Naive B cell (primary cell): ENCODE results near the gene THSD4. TPM values are rescaled to one million over a fixed set of nuclear protein-coding genes. Genes with fewer than 3 reads are reported as not detected.

Source experiments
- ATAC-seq, 2 donors: fragments of 150-1000 bp; cut with Tn5 transposase; 2 replicates each; pipeline ENCODE4 v1.10.0; 2021; ENCODE audit warnings: low read depth in 2 of 2, mild to moderate bottlenecking in 2 of 2, moderate library complexity in 2 of 2
- DNase-seq: peaks from one replicate; pipeline ENCODE4 v3.0.0; 2022
- H3K27ac Mint-ChIP-seq, 6 donors: one replicate each; pipeline ENCODE4 v1.8.0; 2020 to 2022; ENCODE audit warnings: mild to moderate bottlenecking in 6 of 6, mixed read lengths in 6 of 6, moderate library complexity in 5 of 6, inconsistent platforms in 2 of 6
- H3K27me3 Mint-ChIP-seq, 3 donors: one replicate each; pipeline ENCODE4 v1.8.0; 2021 to 2022; ENCODE audit warnings: mixed read lengths in 3 of 3, mild to moderate bottlenecking in 1 of 3
- H3K36me3 Mint-ChIP-seq, 2 donors: one replicate each; pipeline ENCODE4 v1.8.0; 2020 to 2022; ENCODE audit warnings: mixed read lengths in 2 of 2, inconsistent platforms in 1 of 2, mild to moderate bottlenecking in 1 of 2
- H3K4me1 Mint-ChIP-seq, 3 donors: one replicate each; pipeline ENCODE4 v1.8.0; 2020 to 2022; ENCODE audit warnings: mixed read lengths in 3 of 3, inconsistent platforms in 1 of 3, mild to moderate bottlenecking in 1 of 3, moderate library complexity in 1 of 3
- H3K4me3 Mint-ChIP-seq, 8 donors: one replicate each; pipeline ENCODE4 v1.8.0; 2020 to 2022; ENCODE audit warnings: mild to moderate bottlenecking in 8 of 8, mixed read lengths in 8 of 8, moderate library complexity in 8 of 8, inconsistent platforms in 2 of 8
- H3K9me3 Mint-ChIP-seq, 7 donors: one replicate each; pipeline ENCODE4 v1.8.0; 2020 to 2022; ENCODE audit warnings: mixed read lengths in 7 of 7, mild to moderate bottlenecking in 5 of 7, inconsistent platforms in 2 of 7, moderate library complexity in 1 of 7
- polyA plus RNA-seq, 6 donors: library from polyadenylated mRNA; unstranded; fragments of 300-500 nt; fragmentation: Illumina TruSeq; gene quantifications; one replicate each; pipeline ENCODE4 v1.2.3, GENCODE V29; 2021; ENCODE audit warnings: low read depth in 6 of 6

Gene THSD4
- polyA plus RNA-seq, 6 donors from 2014 or later: not detected

- peaks cover 33 to 36% (median 34%) of the 10 kb centered on the region in 3 donors for H3K27me3 Mint-ChIP-seq
- H3K36me3 Mint-ChIP-seq: no peaks in the 10 kb centered on the region
- H3K9me3 Mint-ChIP-seq: peaks cover 0 to 17% (median 4%) of the 10 kb centered on the region in 7 donors
- no peak for DNase-seq
- ATAC-seq: no peak
- H3K4me1 Mint-ChIP-seq: no peaks in the 10 kb centered on the region
- no peak overlapping the region for H3K4me3 Mint-ChIP-seq
- no peak overlapping the region for H3K27ac Mint-ChIP-seq
These were observed 259.5 kb downstream of the THSD4 start for GRCh38 chr15:71374607-71375352.

- no peak overlapping the region for H3K27ac Mint-ChIP-seq
- DNase-seq (no peak), ATAC-seq (no peak)
- peaks cover 26 to 36% (median 27%) of the 10 kb centered on the region in 3 donors for H3K27me3 Mint-ChIP-seq
- H3K4me3 Mint-ChIP-seq: no peak overlapping the region
- no peaks in the 10 kb centered on the region for H3K36me3 Mint-ChIP-seq
- peaks cover 0 to 11% (median 3%) of the 10 kb centered on the region in 7 donors for H3K9me3 Mint-ChIP-seq
- H3K4me1 Mint-ChIP-seq: no peaks in the 10 kb centered on the region
These were observed 260.7 kb downstream of the THSD4 start for GRCh38 chr15:71375934-71376333.

DNA sequence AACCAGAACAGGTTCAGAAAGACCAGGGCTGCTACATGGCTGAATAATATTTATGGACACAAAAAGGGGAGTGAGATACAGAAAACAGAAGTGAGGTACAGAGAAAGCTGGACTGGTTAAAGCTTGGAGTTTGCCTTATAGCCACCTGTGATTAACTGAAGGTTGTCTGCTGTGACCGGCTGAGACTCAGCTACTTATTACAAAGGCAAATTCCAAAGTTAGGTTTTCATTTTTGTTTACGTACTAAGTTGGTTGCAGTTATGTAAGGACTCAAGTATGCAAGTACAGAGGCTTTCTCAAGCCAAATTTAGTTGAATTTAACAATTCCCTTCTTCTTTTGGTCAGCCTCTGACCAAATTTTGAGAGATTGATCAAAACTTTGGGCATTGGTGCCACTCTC, 264.6 kb downstream of the THSD4 start:
- no peak overlapping the region for H3K4me3 Mint-ChIP-seq
- ATAC-seq (no peak), DNase-seq (no peak)
- H3K27ac Mint-ChIP-seq: no peak overlapping the region
- no peaks in the 10 kb centered on the region for H3K4me1 Mint-ChIP-seq
- peaks cover 0 to 11% (median 3%) of the 10 kb centered on the region in 7 donors for H3K9me3 Mint-ChIP-seq
- no peaks in the 10 kb centered on the region for H3K36me3 Mint-ChIP-seq
- H3K27me3 Mint-ChIP-seq: peaks cover 17 to 28% (median 25%) of the 10 kb centered on the region in 3 donors

DNA sequence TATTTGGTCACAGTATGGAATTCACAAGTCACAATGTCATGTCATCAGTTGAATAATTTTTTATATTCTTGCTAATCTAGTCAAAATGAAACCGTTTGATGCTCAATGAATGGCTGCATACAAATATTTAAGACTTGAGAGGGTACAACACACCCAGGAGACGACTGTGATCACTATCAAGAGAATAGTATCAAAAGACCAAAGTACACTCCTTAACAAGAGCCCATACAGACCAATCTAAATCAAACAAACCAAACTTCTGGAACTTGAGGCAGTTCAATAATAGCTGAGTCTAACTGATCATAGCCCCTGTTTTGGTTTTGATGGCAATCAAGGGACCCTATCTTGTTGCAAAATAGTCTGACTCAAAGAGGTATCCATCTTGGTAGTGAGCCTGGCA, 265.1 kb downstream of the THSD4 start:
- peaks cover 0 to 11% (median 3%) of the 10 kb centered on the region in 7 donors for H3K9me3 Mint-ChIP-seq
- H3K36me3 Mint-ChIP-seq: no peaks in the 10 kb centered on the region
- ATAC-seq (no peak), DNase-seq (no peak)
- H3K4me1 Mint-ChIP-seq: no peaks in the 10 kb centered on the region
- H3K27me3 Mint-ChIP-seq: peaks cover 21 to 25% (median 22%) of the 10 kb centered on the region in 3 donors
- no peak overlapping the region for H3K4me3 Mint-ChIP-seq
- no peak overlapping the region for H3K27ac Mint-ChIP-seq

DNA sequence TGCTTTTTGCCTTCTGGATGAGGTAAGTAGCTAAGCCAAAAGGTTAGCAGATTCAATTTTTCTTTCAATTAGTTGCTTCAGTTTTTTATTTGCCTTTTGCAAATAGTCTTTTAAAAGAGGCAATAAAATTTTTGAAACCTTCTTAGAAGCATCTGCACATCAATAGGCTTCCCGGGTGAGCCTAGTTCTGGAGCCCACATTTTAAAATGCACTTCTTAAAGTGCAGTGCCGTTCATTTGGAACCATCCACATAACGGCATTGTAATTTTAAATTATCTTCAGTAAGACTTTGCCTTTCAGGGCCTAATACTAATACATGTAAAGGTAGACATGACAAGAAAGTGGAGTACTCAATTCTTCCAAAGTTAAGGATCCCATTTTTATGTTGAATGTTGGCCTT, 269.2 kb downstream of the THSD4 start:
- ATAC-seq: no peak
- Mint-ChIP-seq H3K36me3 (no peaks in the 10 kb centered on the region), H3K4me1 (no peaks in the 10 kb centered on the region), H3K4me3 (no peak overlapping the region), H3K9me3 (peaks cover 4 to 13% (median 6%) of the 10 kb centered on the region in 7 donors), H3K27me3 (peaks cover 24 to 25% (median 25%) of the 10 kb centered on the region in 3 donors), H3K27ac (no peak overlapping the region)
- DNase-seq: no peak

DNA sequence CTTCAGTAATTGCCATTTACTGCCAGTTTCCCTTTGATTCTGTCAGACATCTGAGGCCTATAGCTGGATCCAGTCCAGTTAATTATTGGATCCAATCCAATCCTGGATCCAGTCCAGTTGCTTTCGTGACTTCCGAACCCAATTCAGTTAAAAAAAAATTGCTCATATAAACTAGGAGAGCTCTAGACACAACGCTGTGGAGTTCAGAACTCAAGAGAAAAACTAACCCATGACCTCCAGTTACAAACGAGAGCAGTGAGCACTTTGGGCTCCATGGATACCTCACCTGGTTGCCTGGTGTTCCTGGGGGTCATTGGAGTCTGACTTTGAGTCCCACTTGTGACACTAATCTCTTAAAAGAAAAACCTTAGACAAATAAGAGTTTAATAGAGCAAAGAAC, 269.8 kb downstream of the THSD4 start:
- no peak overlapping the region for H3K27ac Mint-ChIP-seq
- no peaks in the 10 kb centered on the region for H3K4me1 Mint-ChIP-seq
- H3K27me3 Mint-ChIP-seq: peaks cover 24 to 26% (median 25%) of the 10 kb centered on the region in 3 donors
- ATAC-seq: no peak
- peaks cover 4 to 13% (median 6%) of the 10 kb centered on the region in 7 donors for H3K9me3 Mint-ChIP-seq
- no peak for DNase-seq
- no peaks in the 10 kb centered on the region for H3K36me3 Mint-ChIP-seq
- H3K4me3 Mint-ChIP-seq: no peak overlapping the region

DNA sequence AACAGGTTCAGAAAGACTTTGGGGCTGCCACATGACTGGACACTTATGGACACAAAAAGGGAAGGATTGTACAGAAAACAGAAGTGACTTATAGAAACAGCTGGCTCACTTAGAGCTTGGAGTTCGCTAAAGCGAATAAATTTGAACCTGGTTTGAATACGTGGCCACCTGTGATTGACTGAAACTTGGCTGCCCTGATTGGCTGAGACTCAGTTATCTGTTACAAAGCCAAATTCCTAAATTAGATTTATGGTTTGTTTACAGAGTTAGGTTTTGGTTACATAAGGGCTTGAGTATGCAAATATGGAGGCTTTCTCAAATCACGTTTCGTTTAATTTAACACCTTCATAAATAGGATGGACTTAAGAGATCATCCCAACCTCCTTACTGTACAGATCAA, 270.2 kb downstream of the THSD4 start:
- no peaks in the 10 kb centered on the region for H3K4me1 Mint-ChIP-seq

GRCh38 chr15:71386005-71386404, 270.7 kb downstream of the THSD4 start:
- ATAC-seq (no peak), DNase-seq (no peak)
- Mint-ChIP-seq H3K27me3 (peaks cover 24 to 31% (median 25%) of the 10 kb centered on the region in 3 donors), H3K36me3 (no peaks in the 10 kb centered on the region), H3K4me3 (no peak overlapping the region), H3K27ac (no peak overlapping the region), H3K9me3 (peaks cover 4 to 13% (median 6%) of the 10 kb centered on the region in 7 donors), H3K4me1 (no peaks in the 10 kb centered on the region)

More for the DNA sequence above, 270.2 kb downstream of the THSD4 start:
- Mint-ChIP-seq H3K27me3 (peaks cover 24 to 30% (median 25%) of the 10 kb centered on the region in 3 donors), H3K4me3 (no peak overlapping the region), H3K36me3 (no peaks in the 10 kb centered on the region), H3K27ac (no peak overlapping the region), H3K9me3 (peaks cover 4 to 13% (median 6%) of the 10 kb centered on the region in 7 donors)
- ATAC-seq: no peak
- DNase-seq: no peak

- ATAC-seq (no peak), DNase-seq (no peak)
- Mint-ChIP-seq H3K9me3 (peaks cover 4 to 13% (median 6%) of the 10 kb centered on the region in 7 donors), H3K4me3 (no peak overlapping the region), H3K36me3 (no peaks in the 10 kb centered on the region), H3K4me1 (no peaks in the 10 kb centered on the region), H3K27me3 (peaks cover 24 to 32% (median 25%) of the 10 kb centered on the region in 3 donors), H3K27ac (no peak overlapping the region)
These were observed 271.4 kb downstream of the THSD4 start for GRCh38 chr15:71386448-71387236.

GRCh38 chr15:71387810-71388209, 272.5 kb downstream of the THSD4 start:
- Mint-ChIP-seq H3K36me3 (no peaks in the 10 kb centered on the region), H3K27ac (no peak overlapping the region), H3K4me1 (no peaks in the 10 kb centered on the region), H3K4me3 (no peak overlapping the region), H3K27me3 (peaks cover 24 to 42% (median 25%) of the 10 kb centered on the region in 3 donors), H3K9me3 (peaks cover 4 to 13% (median 6%) of the 10 kb centered on the region in 7 donors)
- DNase-seq: no peak
- ATAC-seq: no peak

DNA sequence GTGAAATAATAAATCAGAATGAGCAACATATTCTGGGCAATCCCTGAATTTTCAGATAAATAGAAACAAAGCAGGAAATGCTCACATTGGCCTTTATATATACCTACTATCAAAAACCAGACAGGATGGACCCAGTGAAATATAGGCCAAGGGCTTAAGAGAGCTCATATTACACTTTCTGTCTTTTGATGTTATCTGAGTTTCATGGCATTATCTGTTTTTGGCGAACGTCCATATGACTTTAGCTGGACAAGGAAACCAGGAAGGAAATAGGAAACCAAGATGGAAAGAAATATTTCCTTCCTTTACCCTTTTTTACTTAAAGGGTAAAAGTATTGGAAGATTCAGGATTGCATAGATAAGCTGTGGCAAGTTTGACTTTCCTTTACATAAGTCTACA, 274.8 kb downstream of the THSD4 start:
- DNase-seq: no peak
- H3K27me3 Mint-ChIP-seq: peaks cover 26 to 46% (median 39%) of the 10 kb centered on the region in 3 donors
- H3K4me3 Mint-ChIP-seq: no peak overlapping the region

DNA sequence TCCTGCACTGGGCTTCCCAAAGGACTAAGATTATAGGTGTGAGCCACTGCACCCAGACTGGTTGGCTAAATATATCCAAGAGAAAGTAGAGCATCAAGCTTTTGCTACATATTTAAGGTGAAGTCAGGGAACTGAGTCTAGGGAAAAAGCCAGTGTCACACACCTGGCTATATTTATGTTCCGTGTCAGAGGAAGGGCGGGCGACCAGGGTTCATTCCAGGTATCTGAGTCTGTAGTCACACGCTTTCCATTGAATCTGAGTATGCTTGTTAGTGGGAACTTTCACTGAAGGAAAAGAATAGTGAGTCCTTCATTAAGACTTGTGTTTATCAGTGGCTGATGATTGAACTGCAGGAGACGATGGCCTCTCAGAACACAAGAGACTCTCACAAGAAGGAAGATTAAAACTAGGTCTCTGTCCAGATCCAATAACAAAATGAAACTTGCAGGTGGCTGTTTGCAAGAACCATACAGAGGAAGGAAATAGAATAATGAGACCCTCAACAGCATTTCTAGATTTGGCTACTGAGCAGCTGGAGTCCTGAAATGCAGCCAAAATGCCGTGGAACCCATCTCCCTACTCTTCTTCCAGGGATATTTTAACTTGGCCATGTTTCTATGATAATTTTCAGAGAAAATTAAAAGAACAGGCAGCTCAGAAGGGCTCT, 276.3 kb downstream of the THSD4 start:
- H3K4me1 Mint-ChIP-seq: no peaks in the 10 kb centered on the region
- H3K4me3 Mint-ChIP-seq: no peak overlapping the region
- H3K36me3 Mint-ChIP-seq: no peaks in the 10 kb centered on the region
- DNase-seq (no peak), ATAC-seq (no peak)
- no peak overlapping the region for H3K27ac Mint-ChIP-seq
- H3K9me3 Mint-ChIP-seq: peaks cover 4 to 13% (median 6%) of the 10 kb centered on the region in 7 donors
- H3K27me3 Mint-ChIP-seq: peaks cover 24 to 42% (median 25%) of the 10 kb centered on the region in 3 donors

More for the DNA sequence above, 274.8 kb downstream of the THSD4 start:
- no peak overlapping the region for H3K27ac Mint-ChIP-seq
- no peak for ATAC-seq
- no peaks in the 10 kb centered on the region for H3K4me1 Mint-ChIP-seq
- no peaks in the 10 kb centered on the region for H3K36me3 Mint-ChIP-seq
- peaks cover 4 to 13% (median 6%) of the 10 kb centered on the region in 7 donors for H3K9me3 Mint-ChIP-seq

DNA sequence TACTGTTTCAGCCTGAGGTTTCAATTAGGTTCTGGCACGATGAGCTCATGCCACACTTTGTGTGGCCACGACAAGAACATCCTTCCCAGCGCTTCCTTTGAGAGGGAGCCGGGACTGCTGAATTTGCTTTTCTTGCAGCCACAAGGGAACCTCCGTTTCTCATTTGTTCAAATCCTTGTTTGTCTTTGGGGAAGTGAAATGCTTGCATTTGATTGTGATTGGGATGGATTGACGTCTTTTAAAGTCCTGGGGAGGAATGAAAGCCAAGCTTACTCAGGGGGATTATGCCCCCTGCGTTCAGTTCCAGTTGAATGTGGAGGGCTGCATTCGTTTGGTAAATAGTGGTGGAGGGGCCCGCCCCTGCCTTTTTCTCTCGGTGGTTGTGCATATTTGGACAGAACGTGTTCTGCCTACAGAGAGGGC, 277.6 kb downstream of the THSD4 start:
- Mint-ChIP-seq H3K4me1 (no peaks in the 10 kb centered on the region), H3K9me3 (peaks cover 4 to 13% (median 6%) of the 10 kb centered on the region in 7 donors), H3K27ac (no peak overlapping the region), H3K36me3 (no peaks in the 10 kb centered on the region), H3K27me3 (peaks cover 26 to 41% (median 33%) of the 10 kb centered on the region in 3 donors), H3K4me3 (no peak overlapping the region)
- ATAC-seq (no peak), DNase-seq (no peak)
